A549 (cell line): Measurements from ENCODE around the gene CBLC.

ENCODE experiments used
- CEBPB ChIP-seq, 2 experiments: fragments of >200 bp in 1 of 2; sonication (Bioruptor Twin) in 1 of 2; formaldehyde crosslinking in 1 of 2; IDR thresholded peaks; 2 replicates each; pipeline ENCODE4 v1.6.1; 2012 to 2016
- CTCF ChIP-seq: fragments of >200 bp; sonication (Bioruptor Twin); formaldehyde crosslinking; IDR thresholded peaks from 3 replicates; pipeline ENCODE4 v1.5.1; 2016
- EP300 ChIP-seq, 2 experiments: fragments of >200 bp; sonication (Bioruptor Twin); formaldehyde crosslinking; IDR thresholded peaks; 2 replicates in 1 of 2; 3 replicates in 1 of 2; pipeline ENCODE4 v1.6.1; 2016 to 2017
- JUNB ChIP-seq: fragments of >200 bp; sonication (Bioruptor Twin); formaldehyde crosslinking; IDR thresholded peaks from 2 replicates; pipeline ENCODE4 v1.6.1; 2016
- MAFK ChIP-seq: fragments of 450-650 bp; IDR thresholded peaks from 2 replicates; pipeline ENCODE4 v1.6.1; 2014; ENCODE audit not compliant: partially characterized antibody
- MAZ ChIP-seq: fragments of 150-350 bp; IDR thresholded peaks from 2 replicates; pipeline ENCODE4 v1.6.1; 2014; ENCODE audit warnings: antibody characterized with exemption, low read depth, low read length, borderline replicate concordance
- NPAS2 ChIP-seq: fragments of 250-450 bp; sonication (Bioruptor Pico); IDR thresholded peaks from 2 replicates; pipeline ENCODE4 v1.8.0; 2022; ENCODE audit warnings: mild to moderate bottlenecking, moderate library complexity, borderline replicate concordance
- PBX3 ChIP-seq: IDR thresholded peaks from 2 replicates; pipeline ENCODE4 v1.6.1; 2012
- POLR2A ChIP-seq: IDR thresholded peaks from 2 replicates; pipeline ENCODE4 v1.6.1; 2012; ENCODE audit warnings: mild to moderate bottlenecking, low read length
- REST ChIP-seq: fragments of 200-600 bp; sonication (generic); IDR thresholded peaks from 2 replicates; pipeline ENCODE4 v1.6.1; 2016; ENCODE audit warnings: antibody characterized with exemption, mild to moderate bottlenecking, moderate library complexity

GRCh38 chr19:44807162-44807561, 29.5 kb downstream of the CBLC start:
- TF ChIP-seq JUNB (no peak), CTCF (no peak), NPAS2 (peak; percentile 42; the same call in 1 of the 2 replicates), EP300 (IDR thresholded peaks at IDR 0.05) (no peak), REST (no peak), MAFK (no peak), POLR2A (no peak), MAZ (no peak), PBX3 (no peak), CEBPB (IDR thresholded peaks at IDR 0.05) (no peak)
